Gastroesophageal sphincter (tissue), 3 donors: ENCODE data around the gene YBX1.

ENCODE experiments used
- POLR2A ChIP-seq, 2 donors: fragments of 450-650 bp; IDR thresholded peaks; one replicate each; pipeline ENCODE4 v1.6.1; 2017; ENCODE audit warnings: antibody characterized with exemption in 2 of 2, mild to moderate bottlenecking in 2 of 2, moderate library complexity in 1 of 2
- POLR2AphosphoS5 ChIP-seq: sonication (generic); formaldehyde crosslinking; IDR thresholded peaks from one replicate; pipeline ENCODE4 v1.6.1; 2017; ENCODE audit warnings: antibody characterized with exemption
- TF ChIP-seq, protein P1 (sequence below), 4 experiments: fragments of 200-600 bp in 2 of 4; fragments of 450-650 bp in 2 of 4; sonication (generic) in 1 of 4; IDR thresholded peaks; one replicate each; pipeline ENCODE4 v1.5.1; 2017 to 2019; ENCODE audit warnings: antibody characterized with exemption in 4 of 4, mild to moderate bottlenecking in 2 of 4, moderate library complexity in 2 of 4

DNA sequence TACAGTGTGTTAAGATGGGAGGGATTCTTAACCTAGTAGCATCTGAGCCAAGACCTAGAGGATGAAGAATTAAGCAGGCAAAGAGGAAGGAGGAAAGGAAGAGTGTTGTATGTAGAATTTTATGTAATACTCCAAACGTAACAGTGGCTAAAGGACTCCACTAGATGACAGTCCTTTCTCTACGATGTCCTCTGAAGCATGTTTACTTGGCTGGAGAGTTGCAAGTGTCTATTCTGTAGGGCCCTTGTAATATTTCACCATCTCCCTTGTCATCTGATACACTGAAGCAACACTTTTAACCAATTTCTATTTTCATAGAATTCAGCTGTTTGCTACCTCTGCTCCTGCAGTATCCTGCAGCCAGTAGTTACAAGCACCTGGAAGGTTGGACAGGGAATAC is 2.2 kb upstream of the YBX1 start:
- TF ChIP-seq POLR2AphosphoS5 (no peak), POLR2A (IDR thresholded peaks at IDR 0.05) (no peak)
- TF ChIP-seq, protein P1, sequence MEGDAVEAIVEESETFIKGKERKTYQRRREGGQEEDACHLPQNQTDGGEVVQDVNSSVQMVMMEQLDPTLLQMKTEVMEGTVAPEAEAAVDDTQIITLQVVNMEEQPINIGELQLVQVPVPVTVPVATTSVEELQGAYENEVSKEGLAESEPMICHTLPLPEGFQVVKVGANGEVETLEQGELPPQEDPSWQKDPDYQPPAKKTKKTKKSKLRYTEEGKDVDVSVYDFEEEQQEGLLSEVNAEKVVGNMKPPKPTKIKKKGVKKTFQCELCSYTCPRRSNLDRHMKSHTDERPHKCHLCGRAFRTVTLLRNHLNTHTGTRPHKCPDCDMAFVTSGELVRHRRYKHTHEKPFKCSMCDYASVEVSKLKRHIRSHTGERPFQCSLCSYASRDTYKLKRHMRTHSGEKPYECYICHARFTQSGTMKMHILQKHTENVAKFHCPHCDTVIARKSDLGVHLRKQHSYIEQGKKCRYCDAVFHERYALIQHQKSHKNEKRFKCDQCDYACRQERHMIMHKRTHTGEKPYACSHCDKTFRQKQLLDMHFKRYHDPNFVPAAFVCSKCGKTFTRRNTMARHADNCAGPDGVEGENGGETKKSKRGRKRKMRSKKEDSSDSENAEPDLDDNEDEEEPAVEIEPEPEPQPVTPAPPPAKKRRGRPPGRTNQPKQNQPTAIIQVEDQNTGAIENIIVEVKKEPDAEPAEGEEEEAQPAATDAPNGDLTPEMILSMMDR (IDR thresholded peaks at IDR 0.05), result no peak
